Endothelial cell of umbilical vein (primary cell): ENCODE data around the gene TUBB4A.

ENCODE experiments used
- POLR2A ChIP-seq: IDR thresholded peaks from 2 replicates; pipeline ENCODE4 v1.6.1; 2012; ENCODE audit warnings: low read depth, mild to moderate bottlenecking, control low read depth, low read length
- TF ChIP-seq, protein P1 (sequence below), 2 donors: IDR thresholded peaks; 1 replicate in 1 of 2; 2 replicates in 1 of 2; pipeline ENCODE4 v1.5.1; 2011; ENCODE audit warnings: low read length in 2 of 2, mild to moderate bottlenecking in 2 of 2, moderate library complexity in 2 of 2, control low read depth in 1 of 2, inconsistent platforms in 1 of 2, low read depth in 1 of 2; ENCODE audit not compliant: insufficient read depth in 1 of 2; ENCODE audit errors: extremely low read depth in 1 of 2

DNA sequence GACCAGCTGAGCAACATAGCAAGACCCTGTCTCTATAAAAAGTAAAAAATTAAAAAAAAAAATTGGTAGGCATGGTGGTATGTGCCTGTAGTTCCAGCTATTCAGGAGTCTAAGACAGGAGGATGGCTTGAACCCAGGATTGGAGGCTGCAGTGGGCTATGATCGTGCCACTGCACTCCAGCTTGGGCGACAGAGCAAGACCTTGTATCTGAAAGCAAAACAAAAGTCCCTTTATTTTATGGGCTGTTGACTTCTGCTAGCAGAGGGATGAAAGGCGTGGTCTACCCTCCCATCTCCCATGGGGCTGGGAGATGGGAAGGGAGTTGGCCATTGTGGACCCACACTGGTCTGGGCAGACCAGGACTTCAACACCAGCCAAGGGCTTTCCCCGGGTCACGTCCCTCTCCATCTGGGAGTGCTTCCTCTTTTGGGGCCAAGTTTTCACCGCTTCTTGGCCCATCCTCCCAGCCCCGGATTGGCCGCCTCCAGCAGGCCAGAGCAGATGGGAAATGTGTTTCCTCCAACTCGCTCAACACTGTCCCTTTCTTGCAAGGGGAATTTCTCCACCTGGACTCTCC lies 26.5 kb upstream of the TUBB4A start:
- TF ChIP-seq, protein P1, sequence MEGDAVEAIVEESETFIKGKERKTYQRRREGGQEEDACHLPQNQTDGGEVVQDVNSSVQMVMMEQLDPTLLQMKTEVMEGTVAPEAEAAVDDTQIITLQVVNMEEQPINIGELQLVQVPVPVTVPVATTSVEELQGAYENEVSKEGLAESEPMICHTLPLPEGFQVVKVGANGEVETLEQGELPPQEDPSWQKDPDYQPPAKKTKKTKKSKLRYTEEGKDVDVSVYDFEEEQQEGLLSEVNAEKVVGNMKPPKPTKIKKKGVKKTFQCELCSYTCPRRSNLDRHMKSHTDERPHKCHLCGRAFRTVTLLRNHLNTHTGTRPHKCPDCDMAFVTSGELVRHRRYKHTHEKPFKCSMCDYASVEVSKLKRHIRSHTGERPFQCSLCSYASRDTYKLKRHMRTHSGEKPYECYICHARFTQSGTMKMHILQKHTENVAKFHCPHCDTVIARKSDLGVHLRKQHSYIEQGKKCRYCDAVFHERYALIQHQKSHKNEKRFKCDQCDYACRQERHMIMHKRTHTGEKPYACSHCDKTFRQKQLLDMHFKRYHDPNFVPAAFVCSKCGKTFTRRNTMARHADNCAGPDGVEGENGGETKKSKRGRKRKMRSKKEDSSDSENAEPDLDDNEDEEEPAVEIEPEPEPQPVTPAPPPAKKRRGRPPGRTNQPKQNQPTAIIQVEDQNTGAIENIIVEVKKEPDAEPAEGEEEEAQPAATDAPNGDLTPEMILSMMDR (IDR thresholded peaks at IDR 0.05; ENCODE audit: extremely low read depth in 1 of 2, insufficient read depth in 1 of 2, low read depth in 1 of 2, low read length in 2 of 2) = no peak
- no peak for TF ChIP-seq POLR2A
